ENCODE results near the gene TTLL13. TPM values are rescaled to one million over a fixed set of nuclear protein-coding genes. Genes with fewer than 3 reads are reported as not detected.

Gene TTLL13
- total and polyA plus RNA-seq, 2 of the 4 experiments (the other 2 are of a cell fraction), result 0.10 TPM; not detected in 1

- H2BK15ac ChIP-seq (ENCODE audit: low read depth, low read length), result no peak overlapping the region
- no peak overlapping the region for H3K14ac ChIP-seq (replicated peaks; ENCODE audit: low read depth, low read length)
- no peak overlapping the region for H3K9ac ChIP-seq (ENCODE audit: low read depth, low read length)
- H3K4me2 ChIP-seq (ENCODE audit: low read depth, low read length), result no peak overlapping the region
- H2BK5ac ChIP-seq (ENCODE audit: low read depth, low read length, poor library complexity, severe bottlenecking), result no peak overlapping the region
- peaks cover 4% of the 10 kb centered on the region; the same call in 1 of the 2 replicates for H3K9me1 ChIP-seq (ENCODE audit: insufficient read depth, low read length)
- H3K79me1 ChIP-seq (ENCODE audit: low read depth in 1 of 2, low read length in 2 of 2), result peaks cover 7% of the 10 kb centered on the region in 2 experiments; a peak in 3 of 4 replicates
- no peak overlapping the region for H4K5ac ChIP-seq (ENCODE audit: low read depth, low read length)
- no peak overlapping the region for H2AK9ac ChIP-seq (replicated peaks; ENCODE audit: low read depth, low read length, poor library complexity)
- ATAC-seq (ENCODE audit: low read depth) (no peak), DNase-seq (no peak)
- H3K4me3 ChIP-seq (ENCODE audit: insufficient read depth, low read depth, low read length), result no peak overlapping the region
- H4K91ac ChIP-seq (ENCODE audit: insufficient read depth, low read depth, low read length), result no peak overlapping the region
- no peaks in the 10 kb centered on the region for H3K9me3 ChIP-seq (ENCODE audit: control insufficient read depth, insufficient read depth, low read length)
- no peak overlapping the region for H2BK120ac ChIP-seq (ENCODE audit: low read depth, low read length)
- no CpG with 5 or more reads among the region's 3 CpGs for WGBS, 2 experiments (ENCODE audit: extremely low coverage in 2 of 2, insufficient read length in 1 of 2)
- H3K4ac ChIP-seq (ENCODE audit: low read depth, low read length), result no peak overlapping the region
- no peak overlapping the region for H2BK20ac ChIP-seq (ENCODE audit: low read depth, low read length)
- TF ChIP-seq CTCF (conservative IDR thresholded peaks at IDR 0.05; ENCODE audit: low read depth, low read length) (no peak), POLR2A (IDR thresholded peaks at IDR 0.05; ENCODE audit: low read depth, low read length) (no peak), FOS (IDR thresholded peaks at IDR 0.05; ENCODE audit: low read depth, low read length) (no peak), SMC3 (IDR thresholded peaks at IDR 0.05; ENCODE audit: low read depth, low read length) (no peak), USF2 (IDR thresholded peaks at IDR 0.05; ENCODE audit: low read depth, low read length) (no peak), MAFK (IDR thresholded peaks at IDR 0.05; ENCODE audit: low read depth, low read length) (no peak), RFX5 (IDR thresholded peaks at IDR 0.05; ENCODE audit: low read depth, low read length) (no peak), NFE2L2 (IDR thresholded peaks at IDR 0.05; ENCODE audit: low read depth, low read length) (no peak), CHD1 (IDR thresholded peaks at IDR 0.05; ENCODE audit: low read depth, low read length) (no peak)
- no peaks in the 10 kb centered on the region for H3K4me1 ChIP-seq (ENCODE audit: control insufficient read depth, insufficient read depth, low read length)
- peaks cover 4% of the 10 kb centered on the region; the same call in 1 of the 2 replicates for H3K36me3 ChIP-seq (ENCODE audit: control insufficient read depth, insufficient read depth, low read length)
- H3K27ac ChIP-seq (ENCODE audit: insufficient read depth, low read length), result no peak overlapping the region
- H4K8ac ChIP-seq (ENCODE audit: low read depth in 2 of 2, low read length in 2 of 2), result no peak overlapping the region
- H3K56ac ChIP-seq (ENCODE audit: extremely low read depth, insufficient read depth, low read length), result no peak overlapping the region
- in situ Hi-C loops (cut with MboI; ENCODE audit: low sequenced_read_pairs) (no loop called here), dilution Hi-C loops (cut with HindIII; ENCODE audit: low sequenced_read_pairs, unreplicated experiment) (no loop called here), intact Hi-C loops (cut with micrococcal nuclease) (no loop called here)
- no peak overlapping the region for H3K18ac ChIP-seq (ENCODE audit: low read depth, low read length)
- H4K20me1 ChIP-seq (ENCODE audit: insufficient read depth, low read length), result no peaks in the 10 kb centered on the region
- ChIA-PET POLR2A (ENCODE audit: unreplicated experiment) (no interaction called here), CTCF (no interaction called here)
- H2AFZ ChIP-seq (replicated peaks; ENCODE audit: low read length, poor library complexity), result no peak overlapping the region
- H3K23ac ChIP-seq (ENCODE audit: low read depth, low read length), result no peak overlapping the region
- H2AK5ac ChIP-seq (ENCODE audit: low read depth, low read length), result no peak overlapping the region
- H3K27me3 ChIP-seq (ENCODE audit: control insufficient read depth, insufficient read depth, low read length), result no peaks in the 10 kb centered on the region
- no TSS peak for BruUV-seq (replicated peaks)
Measured at GRCh38 chr15:90239371-90239770, 10.0 kb upstream of the TTLL13 start.

Measured in IMR-90 (cell line).